ENCODE measurements around the gene TRPM7.
"Not testable (repeated sequence)": the region's sequence is repeated elsewhere in the genome, so short reads cannot be mapped to it uniquely, and the experiment has no call there.

TRPM7 gene

DNA sequence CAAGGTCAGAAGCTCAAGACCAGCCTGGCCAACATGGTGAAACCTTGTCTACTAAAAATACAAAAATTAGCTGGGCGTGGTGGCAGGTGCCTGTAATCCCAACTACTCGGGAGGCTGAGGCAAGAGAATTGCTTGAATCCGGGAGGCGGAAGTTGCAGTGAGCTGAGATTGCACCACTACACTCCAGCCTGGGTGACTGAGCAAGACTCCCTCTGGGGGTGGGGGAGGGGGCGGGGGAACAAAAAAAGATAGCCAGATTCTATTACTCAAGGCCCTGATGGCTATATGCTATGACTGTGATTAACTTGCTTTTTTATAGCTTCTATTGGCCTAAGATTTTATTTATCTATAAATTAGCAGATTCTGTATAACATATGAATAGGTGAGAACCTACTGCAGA lies 112.8 kb downstream of the TRPM7 start:
- H3K36me3 ChIP-seq (ENCODE audit: control insufficient read depth, insufficient read depth, low read length); H3K27me3 ChIP-seq (ENCODE audit: control insufficient read depth, insufficient read depth, low read length); DNase-seq (ENCODE audit: low read depth, low spot score); H3K4me1 ChIP-seq (ENCODE audit: control insufficient read depth, insufficient read depth, low read length); H3K9me3 ChIP-seq (ENCODE audit: control insufficient read depth, insufficient read depth, low read length); H3K27ac ChIP-seq (ENCODE audit: low read length); H3K4me3 ChIP-seq (ENCODE audit: low read length): not testable (repeated sequence)
- no CpG with 5 or more reads among the region's 5 CpGs for WGBS (ENCODE audit: insufficient coverage, insufficient read length)

- DNase-seq (ENCODE audit: low read depth, low spot score), result no peak
- no peak overlapping the region for H3K27ac ChIP-seq (ENCODE audit: low read length)
- H3K4me1 ChIP-seq (ENCODE audit: control insufficient read depth, insufficient read depth, low read length), result no peaks in the 10 kb centered on the region
- H3K36me3 ChIP-seq (ENCODE audit: control insufficient read depth, insufficient read depth, low read length), result no peaks in the 10 kb centered on the region
- H3K9me3 ChIP-seq (ENCODE audit: control insufficient read depth, insufficient read depth, low read length), result no peaks in the 10 kb centered on the region
- H3K27me3 ChIP-seq (ENCODE audit: control insufficient read depth, insufficient read depth, low read length), result no peaks in the 10 kb centered on the region
- H3K4me3 ChIP-seq (ENCODE audit: low read length), result no peak overlapping the region
- WGBS (ENCODE audit: insufficient coverage, insufficient read length), result no CpG with 5 or more reads among the region's 4 CpGs
Observed at GRCh38 chr15:50563756-50564155, 122.8 kb downstream of the TRPM7 start.

DNA sequence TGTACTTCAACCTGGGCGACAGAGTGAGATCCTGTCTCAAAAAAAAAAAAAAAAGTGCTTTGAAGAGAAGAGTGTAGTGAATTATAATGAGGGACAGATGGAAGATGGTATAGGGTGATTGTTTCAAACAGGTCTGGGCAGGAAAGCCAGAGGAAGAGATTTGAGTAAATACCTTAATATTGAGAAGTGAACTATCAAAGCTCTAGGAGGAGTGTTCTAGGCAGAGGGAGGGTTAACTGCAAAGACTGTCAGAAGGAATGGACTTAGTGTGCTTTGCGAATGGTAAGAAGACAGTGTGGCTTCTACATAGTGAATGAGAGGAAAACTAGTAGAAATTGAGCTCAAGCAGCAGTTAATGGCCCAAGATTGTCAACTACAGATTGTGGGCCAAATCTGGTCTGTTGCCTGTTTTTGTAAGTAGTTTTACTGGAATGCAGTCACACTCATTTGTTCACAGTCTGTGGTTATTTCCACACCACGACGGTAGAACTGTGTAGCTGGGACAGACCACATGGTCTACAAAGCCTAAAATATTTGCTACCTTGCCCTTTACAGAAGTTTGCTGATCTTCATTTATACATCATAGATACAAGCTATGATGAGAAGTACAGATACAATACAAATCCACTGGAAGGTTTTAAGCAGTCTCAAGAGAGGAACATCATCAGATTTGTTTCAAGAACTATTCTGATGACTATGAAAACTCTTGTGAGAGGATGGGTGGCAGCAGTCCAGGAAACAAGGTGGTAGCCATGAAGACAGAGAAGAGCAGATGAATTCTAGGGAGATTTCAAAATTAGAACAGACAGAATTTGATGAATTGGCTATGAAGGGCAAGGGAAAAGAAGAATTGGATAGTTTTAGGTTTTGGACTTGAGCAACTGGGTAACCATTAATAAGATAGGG lies 123.6 kb downstream of the TRPM7 start:
- no peaks in the 10 kb centered on the region for H3K27me3 ChIP-seq (ENCODE audit: control insufficient read depth, insufficient read depth, low read length)
- no peaks in the 10 kb centered on the region for H3K9me3 ChIP-seq (ENCODE audit: control insufficient read depth, insufficient read depth, low read length)
- WGBS (ENCODE audit: insufficient coverage, insufficient read length), result no CpG with 5 or more reads among the region's 4 CpGs
- no peak overlapping the region for H3K4me3 ChIP-seq (ENCODE audit: low read length)
- DNase-seq (ENCODE audit: low read depth, low spot score), result no peak
- no peak overlapping the region for H3K27ac ChIP-seq (ENCODE audit: low read length)
- no peaks in the 10 kb centered on the region for H3K36me3 ChIP-seq (ENCODE audit: control insufficient read depth, insufficient read depth, low read length)
- H3K4me1 ChIP-seq (ENCODE audit: control insufficient read depth, insufficient read depth, low read length), result no peaks in the 10 kb centered on the region

- H3K9me3 ChIP-seq (ENCODE audit: control insufficient read depth, insufficient read depth, low read length), result no peaks in the 10 kb centered on the region
- no peak overlapping the region for H3K4me3 ChIP-seq (ENCODE audit: low read length)
- no peak for DNase-seq (ENCODE audit: low read depth, low spot score)
- no peaks in the 10 kb centered on the region for H3K27me3 ChIP-seq (ENCODE audit: control insufficient read depth, insufficient read depth, low read length)
- no peak overlapping the region for H3K27ac ChIP-seq (ENCODE audit: low read length)
- no peaks in the 10 kb centered on the region for H3K4me1 ChIP-seq (ENCODE audit: control insufficient read depth, insufficient read depth, low read length)
- WGBS (ENCODE audit: insufficient coverage, insufficient read length), result no CpG with 5 or more reads among the region's 2 CpGs
- no peaks in the 10 kb centered on the region for H3K36me3 ChIP-seq (ENCODE audit: control insufficient read depth, insufficient read depth, low read length)
Observed at GRCh38 chr15:50558012-50558411, 128.6 kb downstream of the TRPM7 start.

GRCh38 chr15:50556642-50557371 lies 129.8 kb downstream of the TRPM7 start:
- DNase-seq (ENCODE audit: low read depth, low spot score), result no peak
- Histone ChIP-seq H3K9me3 (ENCODE audit: control insufficient read depth, insufficient read depth, low read length) (no peaks in the 10 kb centered on the region), H3K36me3 (ENCODE audit: control insufficient read depth, insufficient read depth, low read length) (no peaks in the 10 kb centered on the region), H3K27me3 (ENCODE audit: control insufficient read depth, insufficient read depth, low read length) (no peaks in the 10 kb centered on the region), H3K27ac (ENCODE audit: low read length) (no peak overlapping the region), H3K4me3 (ENCODE audit: low read length) (no peak overlapping the region), H3K4me1 (ENCODE audit: control insufficient read depth, insufficient read depth, low read length) (no peaks in the 10 kb centered on the region)
- WGBS (ENCODE audit: insufficient coverage, insufficient read length), result no CpG with 5 or more reads among the region's 2 CpGs

GRCh38 chr15:50552238-50552637 lies 134.4 kb downstream of the TRPM7 start:
- Histone ChIP-seq H3K27me3 (ENCODE audit: control insufficient read depth, insufficient read depth, low read length) (no peaks in the 10 kb centered on the region), H3K36me3 (ENCODE audit: control insufficient read depth, insufficient read depth, low read length) (no peaks in the 10 kb centered on the region), H3K4me3 (ENCODE audit: low read length) (no peak overlapping the region), H3K4me1 (ENCODE audit: control insufficient read depth, insufficient read depth, low read length) (no peaks in the 10 kb centered on the region), H3K9me3 (ENCODE audit: control insufficient read depth, insufficient read depth, low read length) (no peaks in the 10 kb centered on the region), H3K27ac (ENCODE audit: low read length) (no peak overlapping the region)
- no peak for DNase-seq (ENCODE audit: low read depth, low spot score)
- 100% methylated on average over 1 of the region's 4 CpGs for WGBS (ENCODE audit: insufficient coverage, insufficient read length)

GRCh38 chr15:50549326-50549725 lies 137.3 kb downstream of the TRPM7 start:
- H3K4me3 ChIP-seq (ENCODE audit: low read length), result no peak overlapping the region
- DNase-seq (ENCODE audit: low read depth, low spot score), result no peak
- no peaks in the 10 kb centered on the region for H3K36me3 ChIP-seq (ENCODE audit: control insufficient read depth, insufficient read depth, low read length)
- no peaks in the 10 kb centered on the region for H3K9me3 ChIP-seq (ENCODE audit: control insufficient read depth, insufficient read depth, low read length)
- H3K27me3 ChIP-seq (ENCODE audit: control insufficient read depth, insufficient read depth, low read length), result no peaks in the 10 kb centered on the region
- WGBS (ENCODE audit: insufficient coverage, insufficient read length), result no CpG with 5 or more reads among the region's 7 CpGs
- H3K4me1 ChIP-seq (ENCODE audit: control insufficient read depth, insufficient read depth, low read length), result peaks cover 2% of the 10 kb centered on the region; the same call in 1 of the 2 replicates
- H3K27ac ChIP-seq (ENCODE audit: low read length), result no peak overlapping the region

GRCh38 chr15:50546566-50546965 lies 140.0 kb downstream of the TRPM7 start, which contains the start of gene USP50:
USP50 (minus strand) TSS chr15:50546666; CDS start chr15:50546525, 141 bp downstream.
- no peaks in the 10 kb centered on the region for H3K27me3 ChIP-seq (ENCODE audit: control insufficient read depth, insufficient read depth, low read length)
- no peak within 1 kb of the TSS for H3K4me3 ChIP-seq (ENCODE audit: low read length)
- no peaks in the 10 kb centered on the region for H3K36me3 ChIP-seq (ENCODE audit: control insufficient read depth, insufficient read depth, low read length)
- peaks cover 2% of the 10 kb centered on the region; the same call in 1 of the 2 replicates for H3K4me1 ChIP-seq (ENCODE audit: control insufficient read depth, insufficient read depth, low read length)
- WGBS (ENCODE audit: insufficient coverage, insufficient read length), result no CpG with 5 or more reads among the region's 5 CpGs
- H3K9me3 ChIP-seq (ENCODE audit: control insufficient read depth, insufficient read depth, low read length), result no peaks in the 10 kb centered on the region
- DNase-seq (ENCODE audit: low read depth, low spot score), result no peak
- no peak within 1 kb of the TSS for H3K27ac ChIP-seq (ENCODE audit: low read length)

- peaks cover 2% of the 10 kb centered on the region; the same call in 1 of the 2 replicates for H3K4me1 ChIP-seq (ENCODE audit: control insufficient read depth, insufficient read depth, low read length)
- no peaks in the 10 kb centered on the region for H3K36me3 ChIP-seq (ENCODE audit: control insufficient read depth, insufficient read depth, low read length)
- DNase-seq (ENCODE audit: low read depth, low spot score), result no peak
- H3K27me3 ChIP-seq (ENCODE audit: control insufficient read depth, insufficient read depth, low read length), result no peaks in the 10 kb centered on the region; the same call in 1 of the 2 replicates
- no peaks in the 10 kb centered on the region for H3K9me3 ChIP-seq (ENCODE audit: control insufficient read depth, insufficient read depth, low read length)
- H3K4me3 ChIP-seq (ENCODE audit: low read length), result no peak overlapping the region
- H3K27ac ChIP-seq (ENCODE audit: low read length), result no peak overlapping the region
- WGBS (ENCODE audit: insufficient coverage, insufficient read length), result no CpG with 5 or more reads among the region's 5 CpGs
Observed at GRCh38 chr15:50544368-50544767, 142.2 kb downstream of the TRPM7 start.

DNA sequence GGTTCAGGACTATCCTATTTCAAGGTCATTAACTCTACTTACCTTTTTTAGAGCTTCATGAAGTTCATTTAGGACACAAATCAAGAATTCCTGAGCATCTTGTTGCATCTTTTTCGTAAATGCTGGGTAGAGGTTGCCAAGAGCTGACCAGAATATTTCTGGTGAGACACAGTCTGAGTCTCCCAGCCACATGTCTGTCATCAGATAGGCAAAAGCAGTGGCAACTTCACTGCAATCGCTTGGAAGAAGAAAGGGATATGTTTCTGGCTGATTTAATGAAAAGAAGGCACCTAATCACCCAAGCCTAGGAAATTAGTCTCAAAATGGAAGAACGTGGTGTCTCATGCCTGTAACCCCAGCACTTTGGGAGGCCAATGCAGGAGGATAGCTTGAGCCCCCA lies 143.0 kb downstream of the TRPM7 start:
- WGBS (ENCODE audit: insufficient coverage, insufficient read length), result no CpG with 5 or more reads among the region's 3 CpGs
- H3K4me1 ChIP-seq (ENCODE audit: control insufficient read depth, insufficient read depth, low read length), result peaks cover 2% of the 10 kb centered on the region; the same call in 1 of the 2 replicates
- no peaks in the 10 kb centered on the region; the same call in 1 of the 2 replicates for H3K27me3 ChIP-seq (ENCODE audit: control insufficient read depth, insufficient read depth, low read length)
- H3K27ac ChIP-seq (ENCODE audit: low read length), result no peak overlapping the region
- DNase-seq (ENCODE audit: low read depth, low spot score), result no peak
- H3K36me3 ChIP-seq (ENCODE audit: control insufficient read depth, insufficient read depth, low read length), result no peaks in the 10 kb centered on the region
- H3K4me3 ChIP-seq (ENCODE audit: low read length), result no peak overlapping the region
- H3K9me3 ChIP-seq (ENCODE audit: control insufficient read depth, insufficient read depth, low read length), result no peaks in the 10 kb centered on the region
